Stimulated activated CD4-positive, alpha-beta T cell treated with anti-CD3 and anti-CD28 coated beads, TNF-alpha, amount 100 ng/mL, for 48 hours (primary cell): Measurements from ENCODE around the gene CA5A.
"Not testable (repeated sequence)": the region's sequence is repeated elsewhere in the genome, so short reads cannot be mapped to it uniquely, and the experiment has no call there.

Experiments used
- DNase-seq, 3 donors: peaks; one replicate each; pipeline ENCODE4 v3.0.0-alpha.2; 2020; ENCODE audit warnings: low read depth in 3 of 3

CA5A gene

GRCh38 chr16:87936375-87937230 is at the start of gene CA5A:
TSS of gene CA5A (minus strand) at chr16:87936529. CDS start at chr16:87936450, 79 bp downstream.
- DNase-seq = no peak

GRCh38 chr16:87985493-87985892 is 49.2 kb upstream of the CA5A start:
- DNase-seq = not testable (repeated sequence)

GRCh38 chr16:87984632-87985267 is 48.4 kb upstream of the CA5A start:
- no peak for DNase-seq

- not testable (repeated sequence) for DNase-seq
Observed at GRCh38 chr16:87984180-87984579, 47.9 kb upstream of the CA5A start.

- not testable (repeated sequence) for DNase-seq
Observed at GRCh38 chr16:87983737-87984097, 47.4 kb upstream of the CA5A start.

- not testable (repeated sequence) for DNase-seq
Observed at GRCh38 chr16:87983072-87983736, 46.9 kb upstream of the CA5A start.

DNA sequence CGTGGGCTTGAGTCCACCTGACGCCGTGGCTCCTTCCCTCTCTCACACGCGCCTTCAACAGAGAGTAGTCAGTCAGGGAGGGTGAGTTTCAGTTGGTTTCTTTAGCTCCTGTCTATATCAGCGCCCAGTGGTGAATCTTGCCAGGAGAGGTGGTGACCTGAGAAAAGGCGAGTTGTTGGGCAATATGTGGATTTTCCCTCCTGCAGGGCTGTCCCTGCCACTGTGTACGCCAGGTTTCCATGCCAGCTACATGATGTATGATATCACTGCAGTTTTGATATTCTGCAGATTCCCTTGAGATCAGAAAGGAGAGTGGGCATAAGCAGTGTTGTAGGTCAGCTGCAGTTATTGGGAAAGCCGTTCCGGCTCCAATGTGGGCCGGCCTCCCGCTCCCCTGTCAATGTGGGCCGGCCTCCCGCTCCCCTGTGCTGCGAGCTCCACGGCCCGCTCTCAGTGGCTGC is 46.3 kb upstream of the CA5A start:
- DNase-seq = no peak

DNA sequence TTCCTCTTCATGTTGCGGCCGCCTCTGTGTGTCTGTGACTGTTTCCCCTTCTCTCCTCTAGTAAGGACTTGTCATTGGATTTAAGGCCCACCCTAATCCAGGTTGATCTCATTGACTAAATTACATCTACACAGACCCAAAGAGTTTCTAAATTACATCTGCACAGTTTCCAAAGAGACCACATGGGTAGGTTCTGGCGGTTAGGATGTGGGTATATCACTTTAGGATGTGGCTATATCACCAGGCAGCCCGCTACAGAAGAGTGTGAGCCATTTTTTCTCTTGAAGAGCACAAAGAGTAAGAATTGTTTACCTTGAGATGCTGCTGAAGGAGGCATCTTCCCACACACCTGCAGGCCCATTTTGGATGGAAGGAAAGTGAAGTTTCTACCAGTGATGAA is 45.0 kb upstream of the CA5A start:
- DNase-seq = not testable (repeated sequence)

DNA sequence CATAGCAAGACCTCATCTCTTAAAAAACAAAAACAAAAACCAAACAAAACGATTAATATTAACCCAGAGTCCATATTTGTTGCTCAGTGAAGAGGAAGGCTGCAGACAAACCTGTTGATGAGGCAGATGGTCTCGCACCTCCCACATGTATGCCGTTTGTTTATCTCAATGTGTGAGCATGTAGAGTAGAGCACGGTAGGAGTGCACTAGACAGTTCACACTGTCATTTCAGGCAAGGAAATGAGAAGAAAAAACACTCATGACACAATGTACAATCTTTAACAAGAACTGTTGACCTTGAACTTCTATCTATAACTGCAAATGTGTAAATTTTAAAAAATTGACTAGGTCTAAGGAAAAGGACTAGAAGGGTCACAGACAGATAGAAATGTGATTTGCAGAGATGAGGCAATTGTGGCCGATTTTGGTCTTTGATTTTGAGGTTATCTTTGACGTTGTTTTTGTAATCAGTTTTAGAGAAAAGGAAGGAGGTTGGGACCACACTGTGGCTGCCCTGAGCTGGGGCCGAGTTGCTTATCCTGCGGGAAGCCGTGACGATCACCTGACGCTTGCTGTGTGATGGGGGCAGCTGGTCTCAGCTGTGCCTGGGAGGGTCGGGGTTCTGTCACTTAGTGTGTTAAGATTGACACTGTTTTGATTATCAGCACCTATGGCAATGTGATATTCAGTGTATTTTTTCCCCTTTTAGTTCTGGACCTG is 43.7 kb upstream of the CA5A start:
- not testable (repeated sequence) for DNase-seq

- no peak for DNase-seq
Observed at GRCh38 chr16:87979352-87979751, 43.0 kb upstream of the CA5A start.

- DNase-seq = no peak
Observed at GRCh38 chr16:87978127-87978526, 41.8 kb upstream of the CA5A start.

- DNase-seq = no peak
Observed at GRCh38 chr16:87976665-87977064, 40.3 kb upstream of the CA5A start.

GRCh38 chr16:87974178-87974577 is 37.8 kb upstream of the CA5A start:
- no peak for DNase-seq

- DNase-seq = no peak
Observed at GRCh38 chr16:87973717-87974116, 37.4 kb upstream of the CA5A start.

DNA sequence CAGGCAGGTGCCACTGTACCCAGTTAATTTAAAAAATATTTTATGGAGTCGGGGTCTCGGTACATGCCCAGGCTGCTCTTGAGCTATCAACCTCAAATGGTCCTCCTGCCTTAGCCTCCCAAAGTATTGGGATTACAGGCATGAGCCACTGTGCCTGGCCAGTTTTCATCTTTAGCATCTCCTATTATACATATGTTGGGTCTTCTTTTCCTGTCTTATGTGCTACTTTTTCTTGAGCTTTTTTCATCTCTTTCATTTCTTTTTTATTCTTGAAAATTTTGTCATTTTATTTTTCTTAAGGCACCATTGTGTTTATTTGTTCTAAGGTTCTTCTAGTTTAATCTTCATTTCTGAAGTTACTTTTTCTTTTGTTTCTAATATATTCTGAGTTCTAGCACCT is 35.6 kb upstream of the CA5A start:
- no peak for DNase-seq

GRCh38 chr16:87970186-87970585 is 33.9 kb upstream of the CA5A start:
- DNase-seq = no peak

DNA sequence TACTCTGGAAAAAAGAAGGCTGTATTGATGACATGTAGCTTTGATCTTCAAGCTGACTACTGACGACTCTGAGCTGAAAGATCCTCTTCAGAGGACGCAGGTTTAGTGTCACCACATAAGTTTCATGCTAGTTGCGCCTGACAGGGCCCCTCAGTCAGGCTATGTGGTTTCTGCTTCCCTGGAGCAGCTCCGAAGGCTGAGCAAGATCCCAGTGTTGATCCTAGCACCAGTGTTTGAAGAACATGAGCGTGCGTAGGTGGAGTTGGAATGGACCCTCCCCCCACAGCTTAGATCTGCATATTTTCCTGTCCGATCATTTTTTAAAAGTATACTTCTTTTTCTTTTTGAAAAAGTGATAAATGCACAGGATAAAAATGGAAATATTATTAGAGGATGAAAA is 32.2 kb upstream of the CA5A start:
- DNase-seq = no peak

- no peak for DNase-seq
Observed at GRCh38 chr16:87966685-87967185, 30.4 kb upstream of the CA5A start.

DNA sequence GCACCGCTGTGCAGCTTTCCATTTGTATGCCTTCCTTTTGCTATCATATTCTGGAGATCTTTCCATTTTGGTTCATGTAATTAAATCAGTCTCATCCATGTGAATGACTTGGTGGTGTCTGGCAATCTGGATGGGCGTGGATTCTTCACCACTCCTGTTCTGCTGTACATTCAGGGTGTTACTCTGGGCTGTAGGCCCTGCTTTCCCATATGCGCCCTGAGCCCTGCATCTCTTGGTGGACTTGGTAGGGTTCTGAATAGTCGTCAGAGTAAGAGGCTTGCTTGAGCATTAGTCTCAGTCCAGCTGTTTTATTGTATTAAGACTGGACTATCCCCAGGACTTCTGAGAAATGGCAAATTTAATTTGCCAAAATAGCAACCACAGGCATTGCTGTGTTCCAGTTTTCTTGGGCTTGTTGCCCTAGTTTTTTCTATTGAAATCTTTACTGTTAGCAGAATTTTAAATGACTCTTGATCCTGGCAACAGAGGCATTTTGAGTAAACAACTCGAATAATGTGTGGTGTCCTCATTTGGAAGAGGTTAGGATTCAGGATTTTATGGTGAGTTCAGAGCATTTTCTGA is 29.8 kb upstream of the CA5A start:
- no peak for DNase-seq

DNA sequence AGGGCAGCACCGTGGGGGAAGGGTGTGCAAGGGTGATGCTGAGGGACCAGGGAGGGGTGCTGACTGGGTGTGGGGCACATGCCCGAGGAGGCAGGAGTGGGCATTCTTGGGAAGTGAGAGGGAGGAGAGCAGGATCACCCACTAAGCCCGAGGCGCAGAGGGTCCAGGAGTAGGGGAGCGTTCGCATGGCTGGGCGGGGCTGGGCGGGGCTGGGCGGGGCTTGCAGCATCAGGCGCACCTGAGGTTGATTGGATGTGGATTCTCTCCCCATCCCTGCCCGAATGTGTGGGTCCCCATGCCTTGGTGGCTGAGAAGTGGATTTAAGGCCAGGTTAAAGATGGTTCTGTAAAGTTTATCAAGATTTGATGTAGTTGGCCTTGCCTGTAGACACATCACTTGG is 29.1 kb upstream of the CA5A start:
- no peak for DNase-seq

GRCh38 chr16:87964049-87964659 is 27.8 kb upstream of the CA5A start:
- no peak for DNase-seq
